ENCODE measurements around the gene CLDN6.

Gene CLDN6

DNA sequence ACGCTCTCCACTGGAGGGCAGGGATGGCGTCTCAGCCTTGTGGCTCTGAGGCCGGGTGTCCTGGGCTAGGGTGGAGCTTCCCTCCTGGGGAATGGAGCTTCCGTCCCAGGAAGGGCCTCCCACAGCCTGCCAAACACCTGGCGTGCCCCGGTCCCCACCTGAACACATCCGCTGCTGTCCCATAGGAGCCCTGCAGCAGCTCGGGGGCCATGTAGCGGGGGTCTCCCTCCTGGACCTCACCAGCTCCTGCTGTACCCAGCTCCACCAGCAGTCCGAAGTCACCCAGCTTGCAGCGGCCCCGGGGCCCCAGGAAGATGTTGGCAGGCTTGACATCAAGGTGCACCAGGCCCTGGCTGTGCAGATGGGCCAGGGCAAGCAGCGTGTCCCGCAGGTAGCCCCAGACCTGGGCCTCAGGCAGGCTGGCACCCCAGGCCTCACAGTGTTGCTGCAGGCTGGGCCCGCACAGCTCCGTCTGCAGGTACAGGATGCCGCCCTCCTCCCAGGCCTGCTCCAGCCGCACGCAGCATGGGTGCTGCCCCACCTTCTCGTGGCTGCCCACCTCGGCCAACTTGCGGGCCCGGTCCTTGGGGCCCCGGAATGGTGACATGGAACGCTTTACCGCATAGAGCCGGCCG is 42.7 kb downstream of the CLDN6 start:
- TF ChIP-seq, protein P1, sequence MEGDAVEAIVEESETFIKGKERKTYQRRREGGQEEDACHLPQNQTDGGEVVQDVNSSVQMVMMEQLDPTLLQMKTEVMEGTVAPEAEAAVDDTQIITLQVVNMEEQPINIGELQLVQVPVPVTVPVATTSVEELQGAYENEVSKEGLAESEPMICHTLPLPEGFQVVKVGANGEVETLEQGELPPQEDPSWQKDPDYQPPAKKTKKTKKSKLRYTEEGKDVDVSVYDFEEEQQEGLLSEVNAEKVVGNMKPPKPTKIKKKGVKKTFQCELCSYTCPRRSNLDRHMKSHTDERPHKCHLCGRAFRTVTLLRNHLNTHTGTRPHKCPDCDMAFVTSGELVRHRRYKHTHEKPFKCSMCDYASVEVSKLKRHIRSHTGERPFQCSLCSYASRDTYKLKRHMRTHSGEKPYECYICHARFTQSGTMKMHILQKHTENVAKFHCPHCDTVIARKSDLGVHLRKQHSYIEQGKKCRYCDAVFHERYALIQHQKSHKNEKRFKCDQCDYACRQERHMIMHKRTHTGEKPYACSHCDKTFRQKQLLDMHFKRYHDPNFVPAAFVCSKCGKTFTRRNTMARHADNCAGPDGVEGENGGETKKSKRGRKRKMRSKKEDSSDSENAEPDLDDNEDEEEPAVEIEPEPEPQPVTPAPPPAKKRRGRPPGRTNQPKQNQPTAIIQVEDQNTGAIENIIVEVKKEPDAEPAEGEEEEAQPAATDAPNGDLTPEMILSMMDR (IDR thresholded peaks at IDR 0.05; ENCODE audit: insufficient read depth, low read depth, low read length, missing control alignments), result no peak
- DNase-seq (ENCODE audit: low read depth), result no peak
- H3K4me3 ChIP-seq (ENCODE audit: low read depth, low read length), result no peak overlapping the region

DNA sequence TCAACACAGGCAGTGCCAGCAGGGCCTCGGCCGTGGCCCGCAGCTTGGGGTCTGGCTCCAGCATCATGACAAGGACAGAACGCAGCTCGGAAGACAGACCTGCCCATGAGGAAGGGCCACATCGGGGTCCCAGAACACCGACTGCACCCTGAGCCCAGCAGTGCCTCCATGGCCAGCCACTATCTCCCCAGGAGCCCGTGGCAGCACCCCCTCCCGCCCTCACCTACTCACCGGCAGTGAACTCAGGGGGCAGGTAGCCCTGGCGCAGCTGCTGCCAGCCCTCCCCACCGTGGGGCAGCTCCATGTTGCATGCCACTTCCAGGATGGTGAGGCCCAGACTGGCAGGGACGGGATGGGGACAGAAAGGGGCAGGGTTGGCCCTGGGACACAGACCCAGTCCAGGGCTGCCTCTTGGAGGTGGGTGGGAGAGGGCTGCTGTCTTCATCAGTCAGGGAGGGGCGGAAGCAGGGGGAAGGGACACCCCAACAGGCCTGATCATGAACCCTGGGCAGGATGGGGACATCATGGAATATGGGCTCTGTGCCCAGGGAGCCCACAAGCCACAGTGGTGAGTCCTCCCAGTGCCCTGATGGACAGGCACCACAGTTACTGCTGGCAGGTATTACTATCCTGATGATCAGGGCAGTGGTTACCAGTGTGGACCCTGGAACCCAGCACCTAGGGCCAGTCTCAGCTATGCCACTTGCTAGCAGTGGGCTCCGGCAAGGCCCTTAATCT is 43.5 kb downstream of the CLDN6 start:
- no peak for DNase-seq (ENCODE audit: low read depth)
- TF ChIP-seq, protein P1 (IDR thresholded peaks at IDR 0.05; ENCODE audit: insufficient read depth, low read depth, low read length, missing control alignments), result no peak
- no peak overlapping the region for H3K4me3 ChIP-seq (ENCODE audit: low read depth, low read length)

DNA sequence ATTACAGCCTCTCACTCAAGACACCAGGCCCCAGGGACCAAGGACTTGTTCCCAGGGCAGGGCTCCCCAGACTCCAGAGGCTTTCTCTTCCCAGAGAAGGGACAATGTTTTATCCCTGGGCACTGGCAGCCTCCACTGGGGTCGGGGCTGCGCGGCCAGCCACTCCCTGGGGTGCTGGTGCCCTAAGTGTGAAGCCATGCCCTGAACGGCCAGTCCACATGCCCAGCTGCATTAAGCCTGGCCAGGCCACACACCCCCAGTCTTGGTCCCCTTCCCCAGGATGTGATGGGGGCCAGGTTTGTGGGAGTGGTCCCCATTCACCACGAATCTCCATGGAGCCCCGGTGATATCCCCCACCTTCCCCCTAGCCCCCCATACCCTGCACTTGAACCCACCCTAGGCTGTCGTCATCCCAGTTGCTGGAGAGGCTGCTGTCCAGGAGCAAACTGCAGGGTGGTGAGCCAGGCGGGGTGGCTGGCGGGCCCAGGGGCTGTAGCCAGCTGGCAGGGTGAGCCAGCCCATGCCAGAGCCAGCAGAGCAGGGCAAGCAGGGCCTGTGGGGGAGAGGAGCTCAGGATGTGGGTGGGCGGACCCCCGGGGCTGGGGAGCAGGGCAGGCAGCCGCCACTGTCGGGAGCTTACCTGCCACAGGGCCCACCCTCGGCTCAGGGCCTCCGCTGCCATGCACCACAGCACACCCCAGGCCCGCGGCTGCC is 44.2 kb downstream of the CLDN6 start:
- H3K4me3 ChIP-seq (ENCODE audit: low read depth, low read length), result no peak overlapping the region
- no peak for DNase-seq (ENCODE audit: low read depth)
- TF ChIP-seq, protein P1 (IDR thresholded peaks at IDR 0.05; ENCODE audit: insufficient read depth, low read depth, low read length, missing control alignments), result no peak

DNA sequence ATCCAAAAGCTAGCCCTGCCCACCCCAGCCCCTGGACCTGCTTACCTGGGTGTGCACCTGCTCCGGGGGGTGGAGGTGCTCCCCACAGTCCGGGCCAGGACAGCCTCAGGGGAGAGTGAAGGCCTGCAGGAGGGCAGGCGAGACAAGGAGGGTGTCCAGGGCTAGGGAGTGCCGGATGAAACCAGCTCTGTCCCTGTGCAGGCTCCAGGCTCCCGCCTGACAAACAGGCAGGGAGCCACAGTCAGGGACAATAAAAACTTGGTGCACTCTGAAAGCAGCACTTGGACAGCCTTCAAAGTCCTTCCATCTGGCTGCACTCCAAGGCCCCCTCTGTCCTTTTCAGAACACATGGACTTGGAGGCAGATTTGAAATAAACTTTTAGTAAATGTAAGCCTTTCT is 44.9 kb downstream of the CLDN6 start:
- no peak overlapping the region for H3K4me3 ChIP-seq (ENCODE audit: low read depth, low read length)
- TF ChIP-seq, protein P1 (IDR thresholded peaks at IDR 0.05; ENCODE audit: insufficient read depth, low read depth, low read length, missing control alignments), result no peak
- no peak for DNase-seq (ENCODE audit: low read depth)

DNA sequence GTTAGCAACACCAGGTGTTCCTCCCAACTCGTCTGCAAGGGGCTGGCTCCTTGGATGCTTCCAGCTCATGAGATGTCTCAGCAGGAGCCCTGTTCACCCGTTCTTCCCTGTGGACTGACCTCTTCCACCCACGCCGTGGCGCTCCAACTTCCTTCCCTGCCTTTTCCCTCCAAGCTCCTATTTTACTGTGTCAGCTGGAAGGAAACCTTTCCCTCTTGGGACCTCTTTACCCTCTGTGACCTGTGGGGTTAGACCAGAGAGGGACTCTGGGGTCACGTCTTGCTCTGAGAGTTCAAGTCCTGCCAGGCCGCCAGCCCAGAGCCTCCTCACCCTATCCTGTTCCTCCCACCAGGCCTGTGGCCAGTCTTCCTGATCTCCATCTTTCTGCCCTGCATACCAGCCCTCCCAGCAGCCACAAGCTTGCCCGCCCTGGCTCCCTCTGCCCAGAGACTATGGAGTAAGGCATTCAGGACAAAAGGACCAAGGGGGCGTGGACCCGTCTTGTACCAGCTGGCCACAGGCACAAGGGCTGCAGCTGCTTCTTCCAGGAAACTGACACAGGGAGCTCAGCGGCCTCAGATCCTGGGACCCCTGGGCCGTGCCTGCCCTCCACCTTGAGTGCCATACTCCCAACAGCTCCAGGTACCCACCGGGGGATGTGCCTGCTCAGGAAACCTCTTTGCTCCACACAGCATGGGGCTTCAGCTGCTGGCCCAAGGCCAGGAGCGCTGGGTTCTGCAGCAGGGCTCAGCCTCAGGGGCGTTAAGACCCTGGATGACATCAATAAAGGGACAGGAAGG is 45.8 kb downstream of the CLDN6 start:
- no peak for DNase-seq (ENCODE audit: low read depth)
- no peak overlapping the region for H3K4me3 ChIP-seq (ENCODE audit: low read depth, low read length)

More for the DNA sequence above, 45.8 kb downstream of the CLDN6 start:
- TF ChIP-seq, protein P1 (IDR thresholded peaks at IDR 0.05; ENCODE audit: insufficient read depth, low read depth, low read length, missing control alignments), result no peak
